MM.1S (cell line): ENCODE data around the gene OPTN.

Experiments used
- CTCF ChIP-seq: fragments of 300-600 bp; sonication (generic); IDR thresholded peaks from 2 replicates; pipeline ENCODE4 v1.5.1; 2016; ENCODE audit warnings: antibody characterized with exemption, low read length, mixed read lengths
- EZH2 ChIP-seq: fragments of 300-600 bp; sonication (generic); optimal IDR thresholded peaks from 2 replicates; pipeline ENCODE3; 2017; ENCODE audit warnings: low read depth, mild to moderate bottlenecking, antibody characterized with exemption, low read length, mixed read lengths
- EZH2phosphoT487 ChIP-seq: fragments of 300-600 bp; sonication (generic); IDR thresholded peaks from 2 replicates; pipeline ENCODE4 v1.6.1; 2018; ENCODE audit warnings: antibody characterized with exemption, low read length

GRCh38 chr10:13183625-13184024, 83.7 kb downstream of the OPTN start:
- TF ChIP-seq CTCF (no peak), EZH2phosphoT487 (no peak), EZH2 (no peak)
